ENCODE results near the gene TEX29.

GRCh38 chr13:111323549-111323948, 3.1 kb downstream of the TEX29 start:
- TF ChIP-seq POLR2AphosphoS5 (IDR thresholded peaks at IDR 0.05) (no peak), CTCF (IDR thresholded peaks at IDR 0.05) (no peak), POLR2A (IDR thresholded peaks at IDR 0.05) (no peak)
